ENCODE measurements around the gene CCDC180.
"Not testable (repeated sequence)": the region's sequence is repeated elsewhere in the genome, so short reads cannot be mapped to it uniquely, and the experiment has no call there.

CCDC180 gene

GRCh38 chr9:97307500-97308163 lies at the start of gene CCDC180:
Gene CCDC180 (plus strand): TSS chr9:97307659. CDS start chr9:97308064, 405 bp downstream.
- DNase-seq, result no peak

DNA sequence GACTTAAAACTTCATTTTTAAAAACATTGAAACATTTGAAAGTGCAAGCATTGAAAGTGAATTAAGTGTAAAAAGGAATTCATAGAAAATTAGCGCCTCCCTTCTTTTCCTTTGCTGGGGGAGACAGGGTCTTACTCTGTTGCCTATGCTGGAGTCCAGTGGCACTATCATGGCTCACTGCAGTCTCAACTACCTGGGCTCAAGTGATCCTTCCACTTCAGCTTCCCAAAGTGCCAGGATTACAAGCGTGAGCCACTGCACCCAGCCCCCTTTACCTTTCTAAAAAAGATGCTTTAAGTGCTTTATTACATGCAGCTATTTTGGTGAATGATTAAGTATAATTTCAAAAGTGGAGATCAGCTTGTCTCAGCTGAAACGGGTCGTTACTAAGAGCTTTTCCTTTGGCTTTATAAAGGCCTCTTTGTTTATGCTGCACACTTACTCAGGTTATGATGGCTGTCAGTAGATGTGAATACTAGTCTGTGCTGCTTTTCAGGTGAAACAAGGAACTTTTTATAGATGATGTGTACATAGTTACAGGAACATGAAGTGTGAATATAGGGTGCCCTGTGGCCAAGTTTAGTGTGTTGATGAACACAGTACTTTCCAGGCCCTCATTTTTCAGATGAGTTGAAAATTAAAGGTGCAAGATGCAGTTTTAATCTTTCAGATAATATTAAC lies 47.5 kb upstream of the CCDC180 start:
- DNase-seq, result not testable (repeated sequence)

DNA sequence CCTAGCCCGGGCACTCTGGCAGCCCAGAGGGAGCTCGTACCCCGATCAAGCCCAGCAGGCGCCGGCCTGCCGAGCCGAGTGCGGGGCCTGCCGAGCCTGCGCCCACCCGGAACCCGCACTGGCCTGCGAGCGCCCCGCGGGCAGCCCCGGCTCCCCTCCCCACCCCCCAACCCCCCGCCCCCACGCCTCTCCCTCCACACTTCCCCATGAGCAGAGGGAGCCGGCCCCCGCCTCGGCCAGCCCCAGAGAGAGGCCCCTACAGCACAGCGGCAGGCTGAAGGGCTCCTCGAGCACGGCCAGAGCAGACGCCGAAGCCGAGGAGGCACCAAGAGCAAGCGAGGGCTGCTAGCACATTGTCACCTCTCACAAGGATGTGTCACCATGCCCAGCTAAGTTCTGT lies 36.2 kb upstream of the CCDC180 start:
- DNase-seq, result no peak

GRCh38 chr9:97272072-97272471 lies 35.4 kb upstream of the CCDC180 start:
- no peak for DNase-seq

DNA sequence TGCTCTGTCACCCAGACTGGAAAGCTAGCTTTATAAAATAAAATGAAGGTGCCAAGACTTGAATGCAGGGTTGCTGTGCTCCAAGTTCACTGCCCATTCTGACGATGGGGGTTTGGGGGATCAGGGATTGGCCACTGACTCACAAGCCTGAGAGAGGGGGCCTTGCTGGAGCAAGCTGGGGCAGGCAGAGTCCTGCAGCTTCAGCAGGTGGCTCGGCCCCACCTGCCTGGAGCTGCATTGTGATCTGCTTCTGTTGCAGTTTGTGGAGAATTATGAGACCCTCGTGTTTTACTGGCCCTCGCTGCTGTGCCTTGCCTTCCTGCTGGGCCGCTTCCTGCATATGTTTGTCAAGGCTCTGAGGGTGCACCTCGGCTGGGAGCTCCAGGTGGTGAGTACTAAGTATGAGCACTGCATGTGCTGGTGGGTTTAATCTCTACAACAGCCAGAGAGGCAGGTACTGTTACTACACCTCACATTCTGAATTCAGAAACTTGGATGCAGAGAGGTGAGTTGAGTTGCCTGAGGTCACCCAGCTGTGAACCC lies 31.1 kb upstream of the CCDC180 start:
- DNase-seq, result no peak

GRCh38 chr9:97277953-97278352 lies 29.5 kb upstream of the CCDC180 start:
- DNase-seq, result no peak

DNA sequence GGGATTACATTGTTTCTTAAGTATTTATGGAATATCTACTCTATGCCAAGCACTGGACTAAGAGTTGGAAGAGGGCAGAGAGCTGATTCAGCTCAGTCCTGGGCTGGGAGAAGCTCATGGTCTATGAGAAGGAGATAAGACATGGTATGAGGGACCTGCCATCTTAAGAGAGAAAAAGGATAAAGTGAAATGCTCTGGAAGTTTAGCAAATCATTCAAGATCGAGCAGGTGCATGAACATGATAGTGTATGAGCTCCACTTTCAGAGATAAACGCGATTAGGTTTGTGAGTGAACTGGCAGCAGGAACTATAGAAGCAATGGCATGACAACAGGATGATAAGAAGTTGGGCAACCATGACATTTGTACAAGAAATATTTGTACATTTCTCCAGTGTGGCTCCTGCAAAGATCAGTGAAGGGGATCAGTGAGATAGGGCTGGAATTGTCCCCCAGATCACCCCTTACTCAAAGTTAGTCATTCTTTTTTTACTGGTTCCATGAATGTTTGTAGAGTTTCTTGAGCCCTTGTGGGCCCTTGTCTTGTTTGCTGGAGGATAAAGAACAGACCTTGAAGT lies 26.6 kb upstream of the CCDC180 start:
- no peak for DNase-seq

GRCh38 chr9:97283768-97284167 lies 23.7 kb upstream of the CCDC180 start:
- DNase-seq, result no peak

DNA sequence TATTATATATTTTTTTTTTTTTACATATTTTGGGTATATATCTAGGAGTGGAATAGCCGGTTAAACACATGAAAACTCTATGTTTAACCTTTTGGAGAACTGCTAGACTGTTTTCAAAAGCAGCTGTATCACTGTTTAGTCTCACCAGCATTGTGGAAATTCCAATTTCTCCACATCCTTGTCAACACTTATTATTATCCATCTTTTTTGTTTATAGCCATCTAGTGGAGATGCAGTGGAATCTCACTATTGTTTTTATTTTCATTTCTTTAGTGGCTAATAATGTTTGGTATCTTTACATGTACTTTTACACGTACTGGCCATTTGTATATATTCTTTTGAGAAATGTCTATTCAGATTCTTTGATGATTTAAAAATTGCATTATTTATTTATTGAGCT lies 22.7 kb upstream of the CCDC180 start:
- no peak for DNase-seq

DNA sequence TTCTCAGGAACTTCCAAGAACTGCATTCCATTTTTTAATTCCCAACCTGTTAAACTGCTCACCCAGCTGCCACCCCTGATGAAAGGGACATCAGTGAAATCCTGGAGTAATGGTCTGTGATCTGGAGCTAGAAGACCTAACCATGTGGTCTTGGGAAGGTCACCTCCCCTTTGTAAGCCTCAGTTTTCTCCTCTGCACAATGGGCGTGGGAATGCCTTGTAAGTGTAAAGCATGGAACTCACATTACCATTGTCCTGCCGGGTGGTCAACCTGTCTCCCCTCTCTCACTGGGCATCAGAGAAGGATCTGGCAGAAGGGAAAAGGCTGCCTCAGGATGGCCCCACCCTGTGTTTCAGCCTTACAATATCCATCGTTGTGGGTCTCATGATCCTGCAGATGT lies 15.3 kb upstream of the CCDC180 start:
- DNase-seq, result no peak

- DNase-seq, result no peak
Observed at GRCh38 chr9:97293207-97293721, 14.2 kb upstream of the CCDC180 start.

DNA sequence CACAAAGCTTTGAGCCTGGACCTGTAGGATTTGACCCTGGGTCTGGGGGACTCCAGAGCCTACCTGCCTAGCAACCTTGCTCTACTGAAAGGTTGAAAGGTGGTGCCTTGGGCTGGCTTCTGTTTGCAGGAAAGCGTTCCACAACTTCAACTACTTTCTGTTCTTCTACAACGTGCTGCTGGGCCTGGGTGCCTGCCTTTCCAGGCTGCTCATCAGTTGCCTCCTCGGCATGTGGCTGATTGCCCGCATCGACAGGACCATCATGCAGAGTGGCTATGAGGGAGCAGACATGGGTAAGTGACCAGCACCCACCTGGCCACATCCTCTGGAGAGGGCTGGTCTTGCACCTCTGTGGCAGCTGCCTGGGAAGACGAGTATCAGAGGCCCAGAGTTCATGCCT lies 13.6 kb upstream of the CCDC180 start:
- DNase-seq, result no peak

DNA sequence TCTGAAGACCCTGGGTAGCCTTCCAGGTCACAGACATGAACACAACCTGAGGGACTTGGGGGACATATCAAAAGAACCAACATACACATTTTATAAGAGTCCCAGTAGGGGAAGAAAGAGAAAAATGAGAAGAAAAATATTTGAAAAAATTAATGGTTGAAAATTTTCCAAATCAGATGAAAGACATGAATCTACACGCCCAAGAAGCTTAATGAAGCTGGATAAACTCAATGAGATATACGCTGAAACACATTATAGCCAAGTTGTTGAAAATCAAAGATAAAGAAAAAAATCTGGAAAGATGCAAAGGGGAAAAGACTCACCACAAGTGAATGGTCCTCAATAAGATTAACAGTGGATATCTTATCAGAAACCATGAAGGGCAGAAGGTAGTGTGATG lies 9.6 kb upstream of the CCDC180 start:
- DNase-seq, result no peak

- no peak for DNase-seq
Observed at GRCh38 chr9:97299809-97300414, 7.5 kb upstream of the CCDC180 start.

DNA sequence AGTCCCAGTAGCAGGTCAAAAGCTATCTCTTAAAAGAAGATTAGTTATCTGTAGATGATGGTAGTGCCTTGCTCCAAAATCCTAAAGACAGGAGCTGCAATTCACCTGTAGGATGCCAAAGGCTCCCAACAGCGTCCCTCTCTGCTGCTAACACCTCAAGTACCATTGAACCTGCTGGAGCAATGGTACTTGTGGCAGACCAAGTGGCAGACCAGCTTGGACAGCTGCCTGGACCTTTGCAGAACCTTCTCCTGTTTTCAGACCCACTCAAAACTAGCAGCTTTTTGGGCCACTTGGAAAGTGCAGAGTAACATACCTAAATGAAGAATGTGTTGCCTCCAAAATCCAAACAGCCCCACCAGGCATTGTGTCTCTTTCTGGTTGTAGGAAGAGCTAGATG lies 6.9 kb upstream of the CCDC180 start:
- DNase-seq, result no peak

- no peak for DNase-seq
Observed at GRCh38 chr9:97301974-97302373, 5.5 kb upstream of the CCDC180 start.

- no peak for DNase-seq
Observed at GRCh38 chr9:97304586-97304985, 2.9 kb upstream of the CCDC180 start.

DNA sequence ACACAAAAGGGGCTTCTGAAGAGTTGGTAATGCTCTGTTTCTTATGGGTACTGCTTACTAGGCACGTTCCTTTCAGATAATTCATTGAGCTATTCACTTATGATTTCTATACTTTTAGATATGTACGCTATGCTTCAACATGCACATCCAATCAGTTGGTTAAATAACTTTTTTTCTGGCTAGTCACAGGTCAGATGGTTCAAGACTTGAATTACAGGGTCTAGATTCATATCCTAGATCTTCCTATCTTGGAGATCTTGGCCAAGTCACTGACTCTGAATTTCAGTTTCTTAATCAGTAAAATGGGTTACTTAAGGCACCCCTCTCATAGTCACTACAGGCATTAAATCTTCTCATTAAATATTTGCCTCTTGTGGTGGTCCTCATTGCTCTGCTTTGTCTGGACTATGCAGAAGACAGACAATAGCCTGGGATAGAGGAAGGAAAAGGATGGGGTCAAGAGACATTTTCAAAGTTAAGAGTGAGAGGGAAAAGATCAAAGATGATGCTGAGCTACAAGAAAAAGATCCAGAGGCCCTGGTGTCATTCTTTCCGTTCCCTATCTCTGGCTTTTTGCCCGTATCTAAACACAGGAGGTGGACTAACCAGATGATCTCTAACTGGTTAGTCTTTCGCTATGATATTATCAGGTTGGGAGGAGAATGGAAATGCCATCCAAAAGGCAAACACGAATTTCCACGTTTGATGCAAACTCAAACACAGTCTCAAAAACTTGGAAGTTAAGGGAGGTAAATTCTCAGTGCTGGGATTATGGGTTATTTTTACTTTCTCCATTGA lies 1.8 kb upstream of the CCDC180 start:
- no peak for DNase-seq

- DNase-seq, result no peak
Observed at GRCh38 chr9:97307091-97307490, 368 bp upstream of the CCDC180 start.

- DNase-seq, result no peak
Observed at GRCh38 chr9:97309260-97309659, 1.8 kb downstream of the CCDC180 start.

- no peak for DNase-seq
Observed at GRCh38 chr9:97310023-97310422, 2.6 kb downstream of the CCDC180 start.

DNA sequence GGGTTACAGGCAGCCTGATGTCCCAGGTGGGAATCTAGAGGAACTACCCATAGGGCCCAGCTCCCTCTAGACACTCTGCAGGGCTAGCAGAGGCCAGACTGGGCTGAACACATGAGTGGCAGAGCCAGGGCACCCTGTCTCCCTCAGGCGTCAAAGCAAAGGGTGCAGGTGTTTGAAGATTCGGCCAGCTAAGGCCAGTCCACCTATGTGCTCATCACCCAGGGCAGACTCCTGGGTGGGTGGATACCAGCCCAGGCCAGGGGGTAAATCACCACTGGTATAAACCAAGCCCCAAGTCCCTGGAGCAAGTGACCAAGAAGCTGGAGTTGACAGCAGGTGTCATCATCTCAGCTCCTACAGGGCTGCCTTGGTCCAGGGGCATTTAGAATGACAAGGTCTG lies 3.4 kb downstream of the CCDC180 start:
- no peak for DNase-seq
